ENCODE measurements around the gene ACAA1. TPM values are rescaled to one million over a fixed set of nuclear protein-coding genes. Genes with fewer than 3 reads are reported as not detected.

Gene ACAA1
- total and polyA plus RNA-seq, 10 of the 15 experiments (the other 5 are each of a cell fraction or from before 2014, with no cell fraction given): 5.7 to 85.4 (median 60.6) TPM

GRCh38 chr3:38141952-38142273 is 5.0 kb upstream of the ACAA1 start:
- BruUV-seq (replicated peaks): no TSS peak
- POLR2A ChIA-PET: interaction anchor here (0.5 to 8.8 kb wide), 4 partner anchors 12 to 31 kb away, joined by 3 to 146 read pairs (median 26); partner anchors contain the start of gene OXSR1
- in situ Hi-C loops (cut with MboI): no loop called here

More at GRCh38 chr3:38141952-38142273, 5.0 kb upstream of the ACAA1 start:
- intact Hi-C loops (cut with micrococcal nuclease; ENCODE audit: unreplicated experiment): no loop called here
- DNase-seq (ENCODE audit: low read depth, low spot score): no peak
- no peaks in the 10 kb centered on the region for H4K20me1 ChIP-seq (ENCODE audit: control insufficient read depth, insufficient read depth)
- H3K4me3 ChIP-seq: no peak overlapping the region
- H3K27ac ChIP-seq (ENCODE audit: control insufficient read depth, insufficient read depth): no peak overlapping the region
- ChIA-PET SMC1A (ENCODE audit: uncharacterized antibody, unreplicated experiment) (interaction anchor here (1.2 to 8.2 kb wide), 7 partner anchors 9 to 92 kb away, joined by 4 to 92 read pairs (median 5); partner anchors contain the start of gene OXSR1), CTCF (interaction anchor here (0.5 to 8.2 kb wide), 8 partner anchors 9 to 202 kb away, joined by 3 to 74 read pairs (median 5); partner anchors contain the start of gene OXSR1), RAD21 (ENCODE audit: unreplicated experiment) (interaction anchor here (1.0 to 2.0 kb wide), 4 partner anchors 11 to 53 kb away, joined by 3 to 15 read pairs (median 4); partner anchors contain the start of gene OXSR1)
- peak overlapping the region; percentile 13; the same call in 1 of the 2 replicates for H3K4me2 ChIP-seq (ENCODE audit: control insufficient read depth, insufficient read depth)
- ATAC-seq: no peak
- H2AFZ ChIP-seq (ENCODE audit: control insufficient read depth, low read depth, low read length): no peak overlapping the region
- FAIRE-seq: no peak
- H3K9me3 ChIP-seq (replicated peaks; ENCODE audit: control insufficient read depth, insufficient read depth, low read length): peaks cover 6% of the 10 kb centered on the region; the same call in 2 of the 3 replicates
- H3K27me3 ChIP-seq (replicated peaks in 1 of 2; ENCODE audit: control insufficient read depth in 2 of 2, insufficient read depth in 2 of 2, low read length in 1 of 2): no peaks in the 10 kb centered on the region
- H3K4me1 ChIP-seq (ENCODE audit: control insufficient read depth, insufficient read depth, low read length): peaks cover 34% of the 10 kb centered on the region
- no peak overlapping the region for H3K9ac ChIP-seq (ENCODE audit: control insufficient read depth, insufficient read depth, low read length)
- TF ChIP-seq ZBTB40 (IDR thresholded peaks at IDR 0.05; ENCODE audit: borderline replicate concordance): no peak
- TF ChIP-seq PAX5 (IDR thresholded peaks at IDR 0.05; ENCODE audit: borderline replicate concordance, low read depth, low read length): no peak
- no peak for TF ChIP-seq ZZZ3 (IDR thresholded peaks at IDR 0.05; ENCODE audit: control insufficient read depth, insufficient read length, low read depth)
- peaks cover 0 to 15% of the 10 kb centered on the region in 2 experiments; a peak in 1 of 4 replicates for H3K36me3 ChIP-seq (ENCODE audit: control insufficient read depth in 2 of 2, insufficient read depth in 2 of 2, low read length in 1 of 2)
- 74% methylated on average over 2 of the region's 2 CpGs for WGBS (ENCODE audit: insufficient coverage, insufficient replicate concordance, low lambda C conversion rate, missing lambda C conversion rate)
- H3K79me2 ChIP-seq (ENCODE audit: control insufficient read depth, insufficient read depth, low read length): peaks cover 43% of the 10 kb centered on the region

Measured in GM12878 (cell line).